ENCODE data around the gene ARHGDIB. TPM values are rescaled to one million over a fixed set of nuclear protein-coding genes. Genes with fewer than 3 reads are reported as not detected.
A peak's percentile ranks its signal among the peaks of the same experiment; 100 is the strongest.

ARHGDIB gene
- total RNA-seq, 1 experiment from 2014 or later: 1.6 TPM

DNA sequence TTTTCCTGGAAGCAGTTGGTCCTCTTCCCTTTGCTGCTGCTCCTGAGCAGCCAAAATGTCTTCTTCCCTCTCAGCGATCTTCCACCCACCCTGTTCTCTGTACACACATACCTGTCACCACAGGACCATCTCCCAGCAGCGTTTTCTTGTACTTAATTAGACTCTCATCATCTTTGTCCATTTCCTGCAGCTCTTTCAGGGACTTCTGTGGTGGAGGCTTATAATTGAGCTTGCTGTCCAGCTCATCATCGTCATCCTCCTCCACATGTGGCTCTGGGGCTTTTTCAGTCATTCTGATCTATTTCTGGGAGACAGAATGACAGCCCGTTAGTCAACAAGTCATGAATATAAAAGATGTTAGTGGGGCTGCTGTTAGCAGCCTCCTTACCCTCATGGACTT lies 11.0 kb downstream of the ARHGDIB start:
- H3K9me3 Mint-ChIP-seq: no peaks in the 10 kb centered on the region
- no peak overlapping the region for H3K27ac Mint-ChIP-seq
- ChIA-PET CTCF (interaction anchor here (0.7 to 1.0 kb wide), 2 partner anchors 14 to 579 kb away, joined by 3 read pairs; no protein-coding TSS in a partner anchor), POLR2A (no interaction called here)
- DNase-seq (ENCODE audit: low spot score) (no peak), ATAC-seq (no peak)
- H3K4me3 Mint-ChIP-seq: no peak overlapping the region
- peaks cover 11% of the 10 kb centered on the region for H3K4me1 Mint-ChIP-seq
- H3K27me3 Mint-ChIP-seq (ENCODE audit: low read depth): no peaks in the 10 kb centered on the region; the same call in 1 of the 2 replicates
- H3K36me3 Mint-ChIP-seq: no peaks in the 10 kb centered on the region
- TF ChIP-seq USF2 (CRISPR knock-in tag; IDR thresholded peaks at IDR 0.05): no peak
- TF ChIP-seq, protein P1, sequence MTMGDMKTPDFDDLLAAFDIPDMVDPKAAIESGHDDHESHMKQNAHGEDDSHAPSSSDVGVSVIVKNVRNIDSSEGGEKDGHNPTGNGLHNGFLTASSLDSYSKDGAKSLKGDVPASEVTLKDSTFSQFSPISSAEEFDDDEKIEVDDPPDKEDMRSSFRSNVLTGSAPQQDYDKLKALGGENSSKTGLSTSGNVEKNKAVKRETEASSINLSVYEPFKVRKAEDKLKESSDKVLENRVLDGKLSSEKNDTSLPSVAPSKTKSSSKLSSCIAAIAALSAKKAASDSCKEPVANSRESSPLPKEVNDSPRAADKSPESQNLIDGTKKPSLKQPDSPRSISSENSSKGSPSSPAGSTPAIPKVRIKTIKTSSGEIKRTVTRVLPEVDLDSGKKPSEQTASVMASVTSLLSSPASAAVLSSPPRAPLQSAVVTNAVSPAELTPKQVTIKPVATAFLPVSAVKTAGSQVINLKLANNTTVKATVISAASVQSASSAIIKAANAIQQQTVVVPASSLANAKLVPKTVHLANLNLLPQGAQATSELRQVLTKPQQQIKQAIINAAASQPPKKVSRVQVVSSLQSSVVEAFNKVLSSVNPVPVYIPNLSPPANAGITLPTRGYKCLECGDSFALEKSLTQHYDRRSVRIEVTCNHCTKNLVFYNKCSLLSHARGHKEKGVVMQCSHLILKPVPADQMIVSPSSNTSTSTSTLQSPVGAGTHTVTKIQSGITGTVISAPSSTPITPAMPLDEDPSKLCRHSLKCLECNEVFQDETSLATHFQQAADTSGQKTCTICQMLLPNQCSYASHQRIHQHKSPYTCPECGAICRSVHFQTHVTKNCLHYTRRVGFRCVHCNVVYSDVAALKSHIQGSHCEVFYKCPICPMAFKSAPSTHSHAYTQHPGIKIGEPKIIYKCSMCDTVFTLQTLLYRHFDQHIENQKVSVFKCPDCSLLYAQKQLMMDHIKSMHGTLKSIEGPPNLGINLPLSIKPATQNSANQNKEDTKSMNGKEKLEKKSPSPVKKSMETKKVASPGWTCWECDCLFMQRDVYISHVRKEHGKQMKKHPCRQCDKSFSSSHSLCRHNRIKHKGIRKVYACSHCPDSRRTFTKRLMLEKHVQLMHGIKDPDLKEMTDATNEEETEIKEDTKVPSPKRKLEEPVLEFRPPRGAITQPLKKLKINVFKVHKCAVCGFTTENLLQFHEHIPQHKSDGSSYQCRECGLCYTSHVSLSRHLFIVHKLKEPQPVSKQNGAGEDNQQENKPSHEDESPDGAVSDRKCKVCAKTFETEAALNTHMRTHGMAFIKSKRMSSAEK (CRISPR knock-in tag; IDR thresholded peaks at IDR 0.05; ENCODE audit: borderline replicate concordance): no peak
- no peak for TF ChIP-seq FOXP1 (CRISPR knock-in tag; IDR thresholded peaks at IDR 0.05; ENCODE audit: borderline replicate concordance)
- TF ChIP-seq ZNF317 (CRISPR knock-in tag; IDR thresholded peaks at IDR 0.05; ENCODE audit: borderline replicate concordance, low read depth): no peak

GRCh38 chr12:14949631-14950030 lies 11.8 kb downstream of the ARHGDIB start:
- ATAC-seq: no peak
- Mint-ChIP-seq H3K9me3 (no peaks in the 10 kb centered on the region), H3K27me3 (ENCODE audit: low read depth) (no peaks in the 10 kb centered on the region; the same call in 1 of the 2 replicates), H3K27ac (no peak overlapping the region), H3K4me1 (peaks cover 11% of the 10 kb centered on the region), H3K4me3 (no peak overlapping the region), H3K36me3 (no peaks in the 10 kb centered on the region)
- no peak for DNase-seq (ENCODE audit: low spot score)
- CTCF ChIA-PET: no interaction called here
- POLR2A ChIA-PET: no interaction called here
- TF ChIP-seq ATF1 (CRISPR knock-in tag; IDR thresholded peaks at IDR 0.05) (no peak), ZMAT4 (CRISPR knock-in tag; IDR thresholded peaks at IDR 0.05) (no peak)

GRCh38 chr12:14948672-14949071 lies 12.7 kb downstream of the ARHGDIB start:
- Mint-ChIP-seq H3K4me1 (peaks cover 7% of the 10 kb centered on the region), H3K27ac (peak overlapping the region; percentile 31; the same call in 1 of the 2 replicates), H3K9me3 (no peaks in the 10 kb centered on the region), H3K4me3 (no peak overlapping the region), H3K27me3 (ENCODE audit: low read depth) (no peaks in the 10 kb centered on the region), H3K36me3 (no peaks in the 10 kb centered on the region)
- ChIA-PET POLR2A (no interaction called here), CTCF (interaction anchor here (1.3 to 1.7 kb wide), 2 partner anchors 12 to 193 kb away, joined by 5 to 7 read pairs; no protein-coding TSS in a partner anchor)
- DNase-seq (ENCODE audit: low spot score) (no peak), ATAC-seq (peak; percentile 93)
- TF ChIP-seq ZNF121 (CRISPR knock-in tag; IDR thresholded peaks at IDR 0.05) (no peak), ZNF263 (CRISPR knock-in tag; IDR thresholded peaks at IDR 0.05; ENCODE audit: low read depth) (no peak), KAT7 (CRISPR knock-in tag; IDR thresholded peaks at IDR 0.05; ENCODE audit: borderline replicate concordance) (no peak), ZNF671 (CRISPR knock-in tag; IDR thresholded peaks at IDR 0.05) (no peak), IRF2 (CRISPR knock-in tag; IDR thresholded peaks at IDR 0.05; ENCODE audit: borderline replicate concordance, low read depth) (no peak), HMGXB4 (CRISPR knock-in tag; IDR thresholded peaks at IDR 0.05) (no peak), JUN (CRISPR knock-in tag; IDR thresholded peaks at IDR 0.05) (no peak)
- TF ChIP-seq, protein P2, sequence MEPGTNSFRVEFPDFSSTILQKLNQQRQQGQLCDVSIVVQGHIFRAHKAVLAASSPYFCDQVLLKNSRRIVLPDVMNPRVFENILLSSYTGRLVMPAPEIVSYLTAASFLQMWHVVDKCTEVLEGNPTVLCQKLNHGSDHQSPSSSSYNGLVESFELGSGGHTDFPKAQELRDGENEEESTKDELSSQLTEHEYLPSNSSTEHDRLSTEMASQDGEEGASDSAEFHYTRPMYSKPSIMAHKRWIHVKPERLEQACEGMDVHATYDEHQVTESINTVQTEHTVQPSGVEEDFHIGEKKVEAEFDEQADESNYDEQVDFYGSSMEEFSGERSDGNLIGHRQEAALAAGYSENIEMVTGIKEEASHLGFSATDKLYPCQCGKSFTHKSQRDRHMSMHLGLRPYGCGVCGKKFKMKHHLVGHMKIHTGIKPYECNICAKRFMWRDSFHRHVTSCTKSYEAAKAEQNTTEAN (CRISPR knock-in tag; IDR thresholded peaks at IDR 0.05): no peak
- TF ChIP-seq, protein P3, sequence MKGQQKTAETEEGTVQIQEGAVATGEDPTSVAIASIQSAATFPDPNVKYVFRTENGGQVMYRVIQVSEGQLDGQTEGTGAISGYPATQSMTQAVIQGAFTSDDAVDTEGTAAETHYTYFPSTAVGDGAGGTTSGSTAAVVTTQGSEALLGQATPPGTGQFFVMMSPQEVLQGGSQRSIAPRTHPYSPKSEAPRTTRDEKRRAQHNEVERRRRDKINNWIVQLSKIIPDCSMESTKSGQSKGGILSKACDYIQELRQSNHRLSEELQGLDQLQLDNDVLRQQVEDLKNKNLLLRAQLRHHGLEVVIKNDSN (CRISPR knock-in tag; IDR thresholded peaks at IDR 0.05): no peak
- TF ChIP-seq, protein P1 (CRISPR knock-in tag; IDR thresholded peaks at IDR 0.05; ENCODE audit: borderline replicate concordance): no peak

Data from WTC11 (cell line).